ENCODE measurements around the gene PBX3. TPM values are rescaled to one million over a fixed set of nuclear protein-coding genes. Genes with fewer than 3 reads are reported as not detected.

PBX3 gene
- polyA plus RNA-seq, 3 donors, result 27.8 to 30.6 (median 29.9) TPM

GRCh38 chr9:125953314-125954019 is 206.3 kb downstream of the PBX3 start:
- DNase-seq (ENCODE audit: extremely low read depth in 1 of 11, low read depth in 9 of 11, low spot score in 4 of 11), result no peak

- no peak for DNase-seq (ENCODE audit: extremely low read depth in 1 of 11, low read depth in 9 of 11, low spot score in 4 of 11)
These were observed 208.9 kb downstream of the PBX3 start for GRCh38 chr9:125956102-125956501.

DNA sequence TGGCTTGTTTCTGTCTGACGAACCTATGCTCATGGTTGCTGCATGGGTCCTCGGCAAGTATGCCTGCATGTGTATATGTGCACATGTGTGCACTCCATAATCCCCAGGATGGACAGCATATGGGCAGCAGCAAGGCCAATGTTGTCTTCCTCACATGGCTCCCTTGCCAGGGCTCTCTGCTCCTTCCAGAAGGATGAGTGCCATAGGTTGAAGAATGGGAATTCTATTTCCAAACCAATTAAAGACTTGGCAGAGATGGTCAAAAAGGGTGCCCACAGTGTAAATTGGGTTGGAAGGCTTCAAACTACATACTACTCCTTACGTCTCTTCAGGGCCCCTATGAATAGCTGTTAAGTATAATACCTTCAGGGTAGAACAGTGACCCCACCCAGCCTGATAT is 212.1 kb downstream of the PBX3 start:
- DNase-seq (ENCODE audit: extremely low read depth in 1 of 11, low read depth in 9 of 11, low spot score in 4 of 11), result no peak

DNA sequence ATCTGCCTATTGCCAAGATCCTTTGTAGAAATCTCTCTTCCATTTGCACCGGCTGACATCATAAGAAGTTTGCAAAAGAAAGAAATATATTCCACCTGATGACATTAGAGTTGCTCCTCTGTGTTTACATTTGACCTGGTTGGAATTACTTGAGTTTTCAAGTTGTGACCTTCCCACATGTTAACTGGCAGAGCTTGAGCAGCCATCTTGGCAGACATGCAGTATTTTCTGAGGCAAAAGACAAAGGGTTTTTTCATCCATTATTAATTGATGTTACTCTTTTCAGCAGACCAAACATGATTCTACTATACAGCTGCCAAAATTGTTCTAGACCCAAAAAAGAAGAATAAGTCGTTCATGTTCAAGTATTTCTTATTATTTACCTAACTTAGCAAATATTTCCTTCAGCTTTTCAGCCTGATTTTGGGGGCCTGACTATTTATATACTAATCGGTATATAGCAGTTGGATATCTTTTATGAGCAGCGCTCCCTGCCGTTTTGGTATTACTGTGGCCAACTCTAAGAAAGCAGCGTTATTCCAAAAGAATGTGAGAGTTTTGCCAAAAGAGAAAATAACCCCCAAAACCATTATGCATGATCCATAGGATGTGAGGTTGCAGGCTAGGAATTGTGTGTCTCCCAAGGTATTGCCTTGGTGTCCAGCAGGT is 212.9 kb downstream of the PBX3 start:
- DNase-seq (ENCODE audit: extremely low read depth in 1 of 11, low read depth in 9 of 11, low spot score in 4 of 11), result no peak

DNA sequence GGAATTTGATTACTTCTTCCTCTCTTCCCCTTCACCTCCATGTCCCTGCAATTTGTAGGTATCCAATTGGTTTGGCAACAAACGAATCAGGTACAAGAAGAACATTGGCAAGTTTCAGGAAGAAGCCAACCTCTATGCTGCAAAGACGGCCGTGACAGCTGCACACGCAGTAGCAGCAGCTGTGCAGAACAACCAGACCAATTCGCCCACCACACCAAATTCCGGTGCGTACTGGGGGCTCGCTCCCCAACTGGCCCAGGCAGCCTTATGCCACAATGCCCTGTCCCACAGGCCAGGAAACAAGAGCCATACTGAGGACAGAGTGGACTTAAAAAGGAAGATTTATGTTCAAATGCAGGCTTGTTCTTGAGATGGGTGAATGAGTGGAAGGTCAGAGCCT is 213.5 kb downstream of the PBX3 start:
- DNase-seq (ENCODE audit: extremely low read depth in 1 of 11, low read depth in 9 of 11, low spot score in 4 of 11), result no peak

DNA sequence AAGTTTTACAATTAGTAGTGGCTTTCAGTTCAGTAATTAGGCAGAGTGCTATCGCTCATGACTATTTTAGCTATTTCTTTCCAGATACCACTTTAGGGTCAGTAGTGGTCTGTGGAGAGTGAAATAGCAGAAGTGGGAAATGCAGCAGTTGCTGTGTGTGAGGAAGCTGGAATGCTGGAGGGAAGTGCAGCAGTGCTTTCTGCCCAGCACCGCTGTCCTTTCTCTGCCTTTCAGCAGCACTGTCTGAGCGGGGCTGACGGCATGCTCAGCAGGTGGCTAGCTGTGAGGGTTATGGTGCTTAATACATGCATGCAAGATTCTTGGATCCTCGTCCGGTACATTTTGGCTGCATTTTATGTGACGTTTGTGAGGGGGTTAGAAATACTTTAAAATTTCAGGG is 213.9 kb downstream of the PBX3 start:
- DNase-seq (ENCODE audit: extremely low read depth in 1 of 11, low read depth in 9 of 11, low spot score in 4 of 11), result no peak

DNA sequence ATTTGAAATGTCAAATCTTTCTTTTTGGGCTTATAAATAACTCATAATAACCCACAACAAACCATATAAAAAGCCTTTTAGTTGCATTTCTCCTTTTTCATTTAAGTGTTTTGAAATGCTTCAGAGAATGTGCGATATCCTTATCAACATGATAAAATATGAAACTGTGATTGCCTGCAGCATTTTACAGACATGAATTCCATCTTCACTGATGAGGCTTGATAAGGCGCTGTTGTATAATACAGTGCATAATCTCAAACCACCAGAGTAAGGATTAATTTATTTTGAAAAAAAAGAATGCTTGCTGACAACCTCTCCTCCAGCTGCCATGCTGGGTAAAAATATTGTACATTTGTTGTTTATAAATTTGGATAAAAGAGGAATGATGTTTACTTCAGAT is 216.8 kb downstream of the PBX3 start:
- DNase-seq (ENCODE audit: extremely low read depth in 1 of 11, low read depth in 9 of 11, low spot score in 4 of 11), result no peak

- no peak for DNase-seq (ENCODE audit: extremely low read depth in 1 of 11, low read depth in 9 of 11, low spot score in 4 of 11)
These were observed 217.6 kb downstream of the PBX3 start for GRCh38 chr9:125964702-125965225.

GRCh38 chr9:125965477-125965876 is 218.3 kb downstream of the PBX3 start:
- DNase-seq (ENCODE audit: extremely low read depth in 1 of 11, low read depth in 9 of 11, low spot score in 4 of 11), result no peak

- no peak for DNase-seq (ENCODE audit: extremely low read depth in 1 of 11, low read depth in 9 of 11, low spot score in 4 of 11)
These were observed 219.3 kb downstream of the PBX3 start for GRCh38 chr9:125966466-125966865.

- no peak for DNase-seq (ENCODE audit: extremely low read depth in 1 of 11, low read depth in 9 of 11, low spot score in 4 of 11)
These were observed 220.0 kb downstream of the PBX3 start for GRCh38 chr9:125966959-125967711.

- DNase-seq (ENCODE audit: extremely low read depth in 1 of 11, low read depth in 9 of 11, low spot score in 4 of 11), result no peak
These were observed 221.7 kb downstream of the PBX3 start for GRCh38 chr9:125968714-125969374.

GRCh38 chr9:125969462-125969861 is 222.3 kb downstream of the PBX3 start:
- no peak for DNase-seq (ENCODE audit: extremely low read depth in 1 of 11, low read depth in 9 of 11, low spot score in 4 of 11)

GRCh38 chr9:125969868-125970267 is 222.7 kb downstream of the PBX3 start:
- DNase-seq (ENCODE audit: extremely low read depth in 1 of 11, low read depth in 9 of 11, low spot score in 4 of 11), result no peak

- no peak for DNase-seq (ENCODE audit: extremely low read depth in 1 of 11, low read depth in 9 of 11, low spot score in 4 of 11)
These were observed 223.2 kb downstream of the PBX3 start for GRCh38 chr9:125970340-125970739.

DNA sequence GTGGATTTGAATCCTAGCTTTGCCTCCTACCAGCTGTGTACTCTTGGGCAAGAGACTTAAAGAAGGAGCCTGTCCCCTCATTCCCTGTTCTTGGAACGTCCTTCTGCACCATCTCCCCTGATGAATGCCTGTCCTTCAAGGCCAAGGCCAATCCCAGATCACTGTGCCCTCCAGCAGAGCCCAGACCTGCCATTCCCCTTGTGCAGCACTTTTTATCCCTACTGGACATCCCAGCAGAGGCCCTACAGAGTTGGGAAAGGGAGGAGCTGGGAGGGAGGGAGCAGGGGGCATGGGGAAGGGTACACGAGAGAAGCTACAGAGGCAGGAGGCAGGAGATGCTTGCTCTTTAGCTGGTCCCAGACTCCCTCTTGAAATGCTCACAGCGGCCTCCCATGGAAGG is 223.9 kb downstream of the PBX3 start:
- DNase-seq (ENCODE audit: extremely low read depth in 1 of 11, low read depth in 9 of 11, low spot score in 4 of 11), result no peak

- no peak for DNase-seq (ENCODE audit: extremely low read depth in 1 of 11, low read depth in 9 of 11, low spot score in 4 of 11)
These were observed 225.0 kb downstream of the PBX3 start for GRCh38 chr9:125972012-125972729.

- no peak for DNase-seq (ENCODE audit: extremely low read depth in 1 of 11, low read depth in 9 of 11, low spot score in 4 of 11)
These were observed 226.4 kb downstream of the PBX3 start for GRCh38 chr9:125973547-125973946.

GRCh38 chr9:125974705-125975104 is 227.5 kb downstream of the PBX3 start:
- DNase-seq (ENCODE audit: extremely low read depth in 1 of 11, low read depth in 9 of 11, low spot score in 4 of 11), result no peak

Data from renal cortex interstitium (tissue), 11 donors.